ENCODE data around the gene TBX18.

GRCh38 chr6:84641076-84641475, 123.3 kb downstream of the TBX18 start:
- TF ChIP-seq NFYB (CRISPR knock-in tag; conservative IDR thresholded peaks at IDR 0.05; ENCODE audit: low read depth) (no peak), ATF2 (CRISPR knock-in tag; IDR thresholded peaks at IDR 0.05; ENCODE audit: borderline replicate concordance, low read depth) (no peak), ATF1 (CRISPR knock-in tag; IDR thresholded peaks at IDR 0.05) (no peak), USF2 (CRISPR knock-in tag; IDR thresholded peaks at IDR 0.05) (no peak), E2F4 (CRISPR knock-in tag; IDR thresholded peaks at IDR 0.05; ENCODE audit: borderline replicate concordance, low read depth) (no peak), SP1 (CRISPR knock-in tag; conservative IDR thresholded peaks at IDR 0.05) (no peak), CTCF (IDR thresholded peaks at IDR 0.05) (no peak), JUN (CRISPR knock-in tag; IDR thresholded peaks at IDR 0.05) (no peak)

Data from WTC11 (cell line).